HCT116 (cell line): ENCODE measurements around the gene MOB2.

Experiments
- ATF3 ChIP-seq: IDR thresholded peaks from 2 replicates; pipeline ENCODE4 v1.6.1; 2012
- CEBPB ChIP-seq: IDR thresholded peaks from 2 replicates; pipeline ENCODE4 v1.6.1; 2012; ENCODE audit warnings: low read depth
- CTCF ChIP-seq, 3 experiments: fragments of 200-600 bp in 1 of 3; sonication (generic) in 1 of 3; IDR thresholded peaks in 2 of 3; conservative IDR thresholded peaks in 1 of 3; 2 replicates each; pipeline ENCODE4 v1.5.1; 2012 to 2017; ENCODE audit warnings: low read depth in 2 of 3, low read length in 2 of 3, antibody characterized with exemption in 1 of 3, borderline replicate concordance in 1 of 3, control low read depth in 1 of 3, mild to moderate bottlenecking in 1 of 3, mixed read lengths in 1 of 3, mixed run types in 1 of 3, moderate library complexity in 1 of 3; ENCODE audit not compliant: insufficient read depth in 1 of 3
- EGR1 ChIP-seq: IDR thresholded peaks from 2 replicates; pipeline ENCODE4 v1.6.1; 2012; ENCODE audit warnings: low read depth
- EZH2 ChIP-seq: fragments of 200-600 bp; sonication (generic); IDR thresholded peaks from 2 replicates; pipeline ENCODE4 v1.6.1; 2017; ENCODE audit warnings: antibody characterized with exemption, mixed run types
- FOSL1 ChIP-seq: IDR thresholded peaks from 2 replicates; pipeline ENCODE4 v1.6.1; 2012; ENCODE audit warnings: low read depth
- POLR2A ChIP-seq: IDR thresholded peaks from 2 replicates; pipeline ENCODE4 v1.7.0; 2011; ENCODE audit warnings: borderline replicate concordance; ENCODE audit not compliant: insufficient read depth, insufficient read length; ENCODE audit errors: extremely low read depth
- POLR2AphosphoS5 ChIP-seq: IDR thresholded peaks from 2 replicates; pipeline ENCODE4 v1.6.1; 2011; ENCODE audit warnings: mild to moderate bottlenecking, low read depth, low read length, moderate library complexity
- RAD21 ChIP-seq: IDR thresholded peaks from 2 replicates; pipeline ENCODE4 v1.6.1; 2012; ENCODE audit warnings: low read depth, mild to moderate bottlenecking
- SIN3A ChIP-seq: IDR thresholded peaks from 2 replicates; pipeline ENCODE4 v1.6.1; 2012; ENCODE audit warnings: low read depth
- SP1 ChIP-seq: IDR thresholded peaks from 2 replicates; pipeline ENCODE4 v1.6.1; 2012; ENCODE audit warnings: low read depth
- ZFX ChIP-seq: fragments of 450-650 bp; IDR thresholded peaks from 2 replicates; pipeline ENCODE4 v1.6.1; 2017
- ZNF274 ChIP-seq: fragments of 200-500 bp; sonication (Bioruptor generic); IDR thresholded peaks from 2 replicates; pipeline ENCODE4 v1.6.1; 2014; ENCODE audit warnings: mild to moderate bottlenecking, low read depth, low read length, inconsistent platforms
- TF ChIP-seq, protein P1 (sequence below): IDR thresholded peaks from 2 replicates; pipeline ENCODE4 v1.6.1; 2012

DNA sequence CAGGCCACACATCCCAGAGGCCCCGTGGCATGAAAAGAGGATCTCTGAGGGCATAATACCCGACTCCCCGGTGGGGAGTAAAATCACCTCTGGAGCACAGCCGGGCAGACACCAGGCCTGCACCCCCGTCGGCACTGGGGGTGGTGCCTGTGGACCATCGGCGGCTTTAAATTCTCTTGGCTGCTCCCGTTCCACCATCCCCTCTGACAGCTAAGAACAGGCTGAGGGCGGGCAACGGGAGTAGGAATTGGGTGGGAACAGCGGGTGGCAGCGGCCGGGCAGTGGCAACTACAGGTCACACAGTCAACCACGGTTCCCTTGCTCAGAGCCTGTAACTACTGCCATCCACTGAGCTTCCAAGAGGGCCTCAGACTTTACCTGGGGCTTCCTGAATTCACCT lies 40.2 kb upstream of the MOB2 start:
- TF ChIP-seq CTCF (IDR thresholded peaks at IDR 0.05 in 2 of 3, conservative IDR thresholded peaks at IDR 0.05 in 1 of 3; ENCODE audit: borderline replicate concordance in 1 of 3, insufficient read depth in 1 of 3, low read depth in 2 of 3, low read length in 2 of 3) (no peak), POLR2A (no peak), RAD21 (no peak), ZFX (no peak), ZNF274 (no peak), ATF3 (no peak), SIN3A (no peak), EZH2 (no peak), SP1 (no peak), POLR2AphosphoS5 (no peak), FOSL1 (no peak), CEBPB (no peak), EGR1 (no peak)
- TF ChIP-seq, protein P1, sequence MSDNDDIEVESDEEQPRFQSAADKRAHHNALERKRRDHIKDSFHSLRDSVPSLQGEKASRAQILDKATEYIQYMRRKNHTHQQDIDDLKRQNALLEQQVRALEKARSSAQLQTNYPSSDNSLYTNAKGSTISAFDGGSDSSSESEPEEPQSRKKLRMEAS, result no peak
